ENCODE data around the gene MRPL50. TPM values are rescaled to one million over a fixed set of nuclear protein-coding genes. Genes with fewer than 3 reads are reported as not detected.
"Not testable (repeated sequence)": the region's sequence is repeated elsewhere in the genome, so short reads cannot be mapped to it uniquely, and the experiment has no call there.

Gene MRPL50
- total RNA-seq, 1 donor from 2014 or later = 16.3 TPM

DNA sequence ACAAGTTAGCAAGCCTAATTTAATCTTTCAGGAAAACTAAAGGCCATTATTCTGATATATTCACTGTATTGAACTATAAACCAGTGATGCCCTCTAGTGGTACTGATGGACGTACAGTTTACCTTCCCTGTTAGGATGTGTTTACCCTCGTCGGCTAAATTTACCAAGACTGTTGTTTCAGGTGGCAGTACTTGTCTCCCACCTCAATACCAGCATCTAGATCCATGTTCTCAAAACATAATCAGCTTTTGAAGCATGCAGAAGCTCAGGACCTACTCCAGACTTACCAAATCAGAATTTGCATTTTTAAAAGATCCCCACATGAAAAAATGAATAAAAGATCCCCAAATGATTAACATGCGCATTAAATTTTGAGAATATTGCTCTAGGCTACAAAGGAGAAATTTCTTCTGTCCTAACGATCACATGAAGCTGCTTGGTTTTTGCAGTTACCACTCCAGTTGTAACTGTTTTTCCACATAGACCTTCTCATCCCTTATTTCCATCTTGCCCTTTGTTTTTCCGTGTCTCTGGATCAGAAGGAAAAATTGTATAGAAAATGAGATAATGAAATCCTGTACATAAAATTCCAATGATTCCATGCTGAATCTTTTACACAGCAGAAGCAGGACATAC, 10.4 kb downstream of the MRPL50 start:
- DNase-seq (ENCODE audit: extremely low spot score, unreplicated experiment) = no peak
- TF ChIP-seq, protein P1, sequence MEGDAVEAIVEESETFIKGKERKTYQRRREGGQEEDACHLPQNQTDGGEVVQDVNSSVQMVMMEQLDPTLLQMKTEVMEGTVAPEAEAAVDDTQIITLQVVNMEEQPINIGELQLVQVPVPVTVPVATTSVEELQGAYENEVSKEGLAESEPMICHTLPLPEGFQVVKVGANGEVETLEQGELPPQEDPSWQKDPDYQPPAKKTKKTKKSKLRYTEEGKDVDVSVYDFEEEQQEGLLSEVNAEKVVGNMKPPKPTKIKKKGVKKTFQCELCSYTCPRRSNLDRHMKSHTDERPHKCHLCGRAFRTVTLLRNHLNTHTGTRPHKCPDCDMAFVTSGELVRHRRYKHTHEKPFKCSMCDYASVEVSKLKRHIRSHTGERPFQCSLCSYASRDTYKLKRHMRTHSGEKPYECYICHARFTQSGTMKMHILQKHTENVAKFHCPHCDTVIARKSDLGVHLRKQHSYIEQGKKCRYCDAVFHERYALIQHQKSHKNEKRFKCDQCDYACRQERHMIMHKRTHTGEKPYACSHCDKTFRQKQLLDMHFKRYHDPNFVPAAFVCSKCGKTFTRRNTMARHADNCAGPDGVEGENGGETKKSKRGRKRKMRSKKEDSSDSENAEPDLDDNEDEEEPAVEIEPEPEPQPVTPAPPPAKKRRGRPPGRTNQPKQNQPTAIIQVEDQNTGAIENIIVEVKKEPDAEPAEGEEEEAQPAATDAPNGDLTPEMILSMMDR (conservative IDR thresholded peaks at IDR 0.05) = peak; percentile 70
- Mint-ChIP-seq H3K4me1 (ENCODE audit: unreplicated experiment) (no peaks in the 10 kb centered on the region), H3K27me3 (no peaks in the 10 kb centered on the region), H3K9me3 (no peaks in the 10 kb centered on the region), H3K36me3 (peaks cover 60% of the 10 kb centered on the region), H3K4me3 (no peak overlapping the region), H3K27ac (no peak overlapping the region)

DNA sequence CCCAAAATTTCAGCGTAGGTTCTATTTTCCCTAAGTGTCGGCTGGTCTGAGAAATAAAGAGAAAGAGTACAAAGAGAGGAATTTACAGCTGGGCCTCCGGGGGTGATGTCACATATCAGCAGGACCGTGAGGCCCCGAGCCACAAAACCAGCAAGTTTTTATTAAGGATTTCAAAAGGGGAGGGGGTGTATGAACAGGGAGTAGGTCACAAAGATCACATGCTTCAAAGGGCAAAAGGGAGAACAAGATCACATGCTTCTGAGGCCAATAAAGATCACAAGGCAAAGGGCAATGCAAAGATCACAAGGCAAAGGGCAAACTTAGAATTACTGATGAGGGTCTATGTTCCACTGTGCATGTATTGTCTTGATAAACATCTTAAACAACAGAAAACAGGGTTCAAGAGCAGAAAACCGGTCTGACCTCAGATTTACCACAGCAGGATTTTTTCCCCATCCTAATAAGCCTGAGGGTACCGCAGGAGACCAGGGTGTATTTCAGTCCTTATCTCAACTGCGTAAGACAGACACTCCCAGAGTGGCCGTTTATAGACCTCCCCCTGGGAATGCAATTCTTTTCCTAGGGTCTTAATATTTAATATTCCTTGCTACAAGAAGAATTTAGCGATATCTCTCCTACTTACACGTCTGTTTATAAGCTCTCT, 13.4 kb downstream of the MRPL50 start, which contains the start of gene BAAT:
Gene BAAT, minus strand, starts transcription at position 134 of the 664 bp plus-strand sequence. CDS start 13,602 bp downstream, outside the sequence.
- H3K4me1 Mint-ChIP-seq (ENCODE audit: unreplicated experiment); DNase-seq (ENCODE audit: extremely low spot score, unreplicated experiment); H3K27me3 Mint-ChIP-seq; H3K4me3 Mint-ChIP-seq; H3K9me3 Mint-ChIP-seq; H3K27ac Mint-ChIP-seq: not testable (repeated sequence)
- H3K36me3 Mint-ChIP-seq = peaks cover 32% of the 10 kb centered on the region

DNA sequence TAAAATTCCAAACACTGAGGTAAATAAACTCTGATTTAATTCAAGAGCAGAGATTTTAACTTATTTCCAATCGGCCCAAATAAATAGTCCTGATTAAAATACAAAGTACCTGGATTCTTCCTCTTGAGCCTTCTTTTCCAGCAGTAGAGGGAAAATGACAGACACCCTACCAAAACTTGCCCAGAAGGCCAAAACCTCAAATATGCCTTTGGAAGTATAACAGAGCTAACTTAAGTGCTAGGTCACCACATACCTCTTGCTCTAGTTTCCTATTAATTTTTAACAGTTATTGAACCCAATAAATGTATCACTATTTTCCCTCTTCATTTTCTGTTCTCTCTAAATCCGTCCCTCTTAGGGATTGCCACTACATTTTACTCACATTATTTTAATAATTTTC, 15.1 kb downstream of the MRPL50 start:
- no peaks in the 10 kb centered on the region for H3K4me1 Mint-ChIP-seq (ENCODE audit: unreplicated experiment)
- no peaks in the 10 kb centered on the region for H3K9me3 Mint-ChIP-seq
- no peaks in the 10 kb centered on the region for H3K27me3 Mint-ChIP-seq
- no peak overlapping the region for H3K4me3 Mint-ChIP-seq
- DNase-seq (ENCODE audit: extremely low spot score, unreplicated experiment) = no peak
- H3K36me3 Mint-ChIP-seq = peaks cover 25% of the 10 kb centered on the region
- H3K27ac Mint-ChIP-seq = no peak overlapping the region
- TF ChIP-seq, protein P1 (conservative IDR thresholded peaks at IDR 0.05) = no peak

DNA sequence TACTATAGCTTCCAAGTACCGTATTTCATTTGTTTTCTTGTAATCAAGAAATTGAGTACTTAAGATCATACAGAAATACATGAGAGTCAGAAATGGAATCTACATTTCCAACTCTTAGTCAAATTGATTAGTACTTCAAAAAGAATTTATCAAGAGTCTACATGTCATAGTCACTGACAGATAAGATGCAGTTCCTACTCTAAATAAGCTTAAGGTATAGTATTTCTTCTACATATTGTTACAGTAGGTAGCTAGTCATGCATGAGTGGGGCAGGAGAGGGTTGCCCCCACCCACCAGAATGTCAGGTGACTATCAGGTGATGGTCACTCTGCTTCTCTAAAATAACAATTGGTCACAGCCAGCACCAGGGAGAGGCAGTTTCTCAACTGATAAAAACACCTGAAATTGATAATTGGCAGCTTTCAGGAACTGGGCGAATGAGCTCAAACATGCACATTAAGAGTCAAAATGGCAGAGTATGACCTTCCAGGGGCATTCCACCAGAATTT, 16.5 kb downstream of the MRPL50 start:
- Mint-ChIP-seq H3K36me3 (peaks cover 22% of the 10 kb centered on the region), H3K4me1 (ENCODE audit: unreplicated experiment) (no peaks in the 10 kb centered on the region), H3K4me3 (no peak overlapping the region), H3K9me3 (no peaks in the 10 kb centered on the region), H3K27ac (no peak overlapping the region), H3K27me3 (no peaks in the 10 kb centered on the region)
- DNase-seq (ENCODE audit: extremely low spot score, unreplicated experiment) = no peak
- TF ChIP-seq, protein P1 (conservative IDR thresholded peaks at IDR 0.05) = no peak

DNA sequence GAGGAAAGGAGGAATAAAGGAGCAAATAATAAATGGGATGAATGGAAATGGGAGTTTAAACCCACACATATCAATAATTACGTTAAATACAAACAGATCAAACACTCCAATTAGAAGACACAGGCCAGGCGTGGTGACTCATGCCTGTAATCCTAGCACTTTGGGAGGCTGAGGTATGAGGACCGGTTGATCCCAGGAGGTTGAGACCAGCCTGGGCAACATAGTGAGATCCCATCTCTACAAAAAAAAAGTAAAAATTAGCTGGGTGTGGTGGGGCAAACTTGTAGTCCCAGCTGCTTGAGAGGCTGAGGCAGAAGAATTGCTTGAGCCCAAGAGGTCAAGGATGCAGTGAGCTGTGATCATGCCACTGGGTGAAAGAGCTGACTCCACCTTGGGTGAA, 17.3 kb downstream of the MRPL50 start:
- H3K36me3 Mint-ChIP-seq = peaks cover 20% of the 10 kb centered on the region
- H3K4me3 Mint-ChIP-seq = no peak overlapping the region
- no peaks in the 10 kb centered on the region for H3K27me3 Mint-ChIP-seq
- no peaks in the 10 kb centered on the region for H3K9me3 Mint-ChIP-seq
- H3K27ac Mint-ChIP-seq = no peak overlapping the region
- H3K4me1 Mint-ChIP-seq (ENCODE audit: unreplicated experiment) = peaks cover 5% of the 10 kb centered on the region
- TF ChIP-seq, protein P1 (conservative IDR thresholded peaks at IDR 0.05) = no peak
- no peak for DNase-seq (ENCODE audit: extremely low spot score, unreplicated experiment)

DNA sequence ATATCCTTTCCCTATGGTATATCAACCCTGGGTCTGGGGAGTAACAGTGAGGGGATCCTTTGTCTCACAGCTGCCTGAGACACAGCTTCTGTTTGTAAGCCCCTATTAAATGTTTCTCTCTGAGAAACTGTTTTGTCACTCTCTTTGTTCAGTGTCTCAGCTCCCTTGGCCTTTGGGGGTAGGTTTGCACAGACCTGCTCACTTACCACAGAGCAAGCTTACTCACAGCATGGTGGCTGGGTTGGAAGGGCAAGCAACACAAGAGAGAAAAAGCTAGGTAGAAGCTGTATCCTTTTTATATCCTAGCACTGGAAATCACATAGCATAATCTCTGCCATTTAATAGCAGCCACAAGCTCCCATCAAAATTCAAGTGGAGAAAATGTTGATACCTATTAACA, 18.1 kb downstream of the MRPL50 start:
- DNase-seq (ENCODE audit: extremely low spot score, unreplicated experiment) = no peak
- H3K27ac Mint-ChIP-seq = no peak overlapping the region
- TF ChIP-seq, protein P1 (conservative IDR thresholded peaks at IDR 0.05) = no peak
- H3K27me3 Mint-ChIP-seq = no peaks in the 10 kb centered on the region
- H3K4me3 Mint-ChIP-seq = no peak overlapping the region
- peaks cover 8% of the 10 kb centered on the region for H3K4me1 Mint-ChIP-seq (ENCODE audit: unreplicated experiment)
- peaks cover 12% of the 10 kb centered on the region for H3K36me3 Mint-ChIP-seq
- H3K9me3 Mint-ChIP-seq = no peaks in the 10 kb centered on the region

All from type B pancreatic cell (in vitro differentiated cells).